ENCODE data around the gene FOXI3. TPM values are rescaled to one million over a fixed set of nuclear protein-coding genes. Genes with fewer than 3 reads are reported as not detected.

FOXI3 gene
- polyA plus RNA-seq, 1 of the 3 experiments (the other 2 are of a cell fraction) = not detected

DNA sequence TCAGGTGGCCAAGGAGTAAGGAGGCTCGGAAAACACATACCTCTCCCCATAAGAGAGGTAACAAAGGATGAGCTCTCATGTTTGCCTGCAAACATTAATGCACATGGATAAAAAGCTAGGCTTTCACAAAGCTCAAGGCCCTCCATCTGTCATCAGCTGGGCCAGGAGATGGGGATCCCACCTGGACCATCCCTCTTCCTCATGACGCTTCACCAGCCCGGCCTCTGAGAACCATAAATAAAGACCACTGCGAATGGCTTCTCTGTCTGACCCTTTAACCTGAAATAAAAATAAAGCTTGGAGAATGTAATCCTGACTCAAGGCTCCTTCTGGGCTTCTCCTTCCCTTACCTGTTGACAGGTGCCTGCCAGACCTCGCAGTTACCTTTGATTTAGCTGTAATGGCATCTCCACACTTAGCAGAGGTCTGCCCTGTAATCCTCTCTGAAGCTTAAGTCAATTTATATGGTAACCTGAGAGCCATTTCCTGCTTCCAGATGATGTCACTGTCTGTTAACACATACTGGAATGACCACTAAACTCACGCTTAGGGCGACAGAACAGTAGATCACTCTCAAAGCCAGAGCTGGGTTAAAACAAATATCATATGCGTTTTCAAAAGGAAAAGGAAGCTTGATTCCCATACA lies 29.3 kb upstream of the FOXI3 start (continued):
- TF ChIP-seq, protein P1, sequence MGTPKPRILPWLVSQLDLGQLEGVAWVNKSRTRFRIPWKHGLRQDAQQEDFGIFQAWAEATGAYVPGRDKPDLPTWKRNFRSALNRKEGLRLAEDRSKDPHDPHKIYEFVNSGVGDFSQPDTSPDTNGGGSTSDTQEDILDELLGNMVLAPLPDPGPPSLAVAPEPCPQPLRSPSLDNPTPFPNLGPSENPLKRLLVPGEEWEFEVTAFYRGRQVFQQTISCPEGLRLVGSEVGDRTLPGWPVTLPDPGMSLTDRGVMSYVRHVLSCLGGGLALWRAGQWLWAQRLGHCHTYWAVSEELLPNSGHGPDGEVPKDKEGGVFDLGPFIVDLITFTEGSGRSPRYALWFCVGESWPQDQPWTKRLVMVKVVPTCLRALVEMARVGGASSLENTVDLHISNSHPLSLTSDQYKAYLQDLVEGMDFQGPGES (IDR thresholded peaks at IDR 0.05; ENCODE audit: low read depth, low read length) = no peak
- TF ChIP-seq TCF12 (IDR thresholded peaks at IDR 0.05) (no peak), TEAD4 (IDR thresholded peaks at IDR 0.05; ENCODE audit: borderline replicate concordance, insufficient read depth) (no peak), GABPA (IDR thresholded peaks at IDR 0.05; ENCODE audit: low read depth) (no peak)

DNA sequence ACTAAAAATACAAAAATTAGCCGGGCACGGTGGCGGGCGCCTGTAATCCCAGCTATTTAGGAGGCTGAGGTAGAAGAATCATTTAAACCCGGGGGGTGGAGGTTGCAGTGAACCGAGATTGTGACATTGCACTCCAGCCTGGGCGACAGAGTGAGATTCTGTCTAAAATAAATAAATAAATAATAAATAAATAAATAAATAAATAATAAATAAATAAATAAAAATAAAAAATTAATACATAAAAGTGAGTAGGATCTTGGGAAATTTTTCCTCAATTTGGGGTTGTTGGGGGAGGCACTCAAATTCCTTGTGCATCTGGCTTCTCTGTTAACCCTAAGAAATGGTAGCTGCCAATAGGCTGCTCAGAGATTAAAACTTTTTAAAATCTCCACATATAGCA lies 20.3 kb upstream of the FOXI3 start:
- H3K4me1 ChIP-seq (ENCODE audit: control insufficient read depth in 1 of 2, insufficient read depth in 2 of 2, low read depth in 1 of 2, low read length in 1 of 2) = no peaks in the 10 kb centered on the region
- POLR2A ChIA-PET = no interaction called here

More for the DNA sequence above, 20.3 kb upstream of the FOXI3 start:
- Histone ChIP-seq H3K9me3 (no peaks in the 10 kb centered on the region), H3K27ac (ENCODE audit: low read depth in 2 of 2, low read length in 1 of 2) (no peak overlapping the region), H4K20me1 (ENCODE audit: insufficient read depth) (no peaks in the 10 kb centered on the region), H3K9me2 (no peaks in the 10 kb centered on the region), H3K79me2 (ENCODE audit: insufficient read depth) (no peaks in the 10 kb centered on the region), H2AFZ (ENCODE audit: low read depth) (no peak overlapping the region), H3K27me3 (ENCODE audit: insufficient read depth) (no peaks in the 10 kb centered on the region), H3K9ac (no peak overlapping the region), H3K4me3 (ENCODE audit: low read depth in 2 of 2, low read length in 1 of 2) (no peak overlapping the region), H3F3A (replicated peaks; ENCODE audit: insufficient read depth) (no peaks in the 10 kb centered on the region), H3K36me3 (replicated peaks in 1 of 2; ENCODE audit: control insufficient read depth in 1 of 2, insufficient read depth in 2 of 2, low read length in 1 of 2) (no peaks in the 10 kb centered on the region), H3K4me2 (no peak overlapping the region)
- DNase-seq = no peak
- 72% methylated on average over 7 of the region's 7 CpGs for WGBS (ENCODE audit: low lambda C conversion rate)
- CTCF ChIA-PET = interaction anchor here (1.2 kb wide), 2 partner anchors 14 to 118 kb away, joined by 3 read pairs; no protein-coding TSS in a partner anchor
- TF ChIP-seq RAD21 (IDR thresholded peaks at IDR 0.05; ENCODE audit: low read length) (no peak), FOSL2 (IDR thresholded peaks at IDR 0.05; ENCODE audit: borderline replicate concordance, low read depth) (no peak), CHD2 (IDR thresholded peaks at IDR 0.05; ENCODE audit: low read length, partially characterized antibody) (no peak), MEF2A (IDR thresholded peaks at IDR 0.05; ENCODE audit: borderline replicate concordance, low read depth) (no peak), FOXM1 (IDR thresholded peaks at IDR 0.05; ENCODE audit: low read depth) (no peak), NRF1 (IDR thresholded peaks at IDR 0.05; ENCODE audit: low read depth, low read length) (no peak), EP300 (IDR thresholded peaks at IDR 0.05; ENCODE audit: borderline replicate concordance in 1 of 2, low read depth in 1 of 2, low read length in 1 of 2) (no peak), GABPA (IDR thresholded peaks at IDR 0.05; ENCODE audit: low read depth) (no peak), YY1 (IDR thresholded peaks at IDR 0.05; ENCODE audit: low read depth) (no peak), GATA2 (CRISPR knock-in tag; IDR thresholded peaks at IDR 0.05) (no peak), SMC3 (IDR thresholded peaks at IDR 0.05; ENCODE audit: low read depth, low read length) (no peak)
- TF ChIP-seq, protein P2, sequence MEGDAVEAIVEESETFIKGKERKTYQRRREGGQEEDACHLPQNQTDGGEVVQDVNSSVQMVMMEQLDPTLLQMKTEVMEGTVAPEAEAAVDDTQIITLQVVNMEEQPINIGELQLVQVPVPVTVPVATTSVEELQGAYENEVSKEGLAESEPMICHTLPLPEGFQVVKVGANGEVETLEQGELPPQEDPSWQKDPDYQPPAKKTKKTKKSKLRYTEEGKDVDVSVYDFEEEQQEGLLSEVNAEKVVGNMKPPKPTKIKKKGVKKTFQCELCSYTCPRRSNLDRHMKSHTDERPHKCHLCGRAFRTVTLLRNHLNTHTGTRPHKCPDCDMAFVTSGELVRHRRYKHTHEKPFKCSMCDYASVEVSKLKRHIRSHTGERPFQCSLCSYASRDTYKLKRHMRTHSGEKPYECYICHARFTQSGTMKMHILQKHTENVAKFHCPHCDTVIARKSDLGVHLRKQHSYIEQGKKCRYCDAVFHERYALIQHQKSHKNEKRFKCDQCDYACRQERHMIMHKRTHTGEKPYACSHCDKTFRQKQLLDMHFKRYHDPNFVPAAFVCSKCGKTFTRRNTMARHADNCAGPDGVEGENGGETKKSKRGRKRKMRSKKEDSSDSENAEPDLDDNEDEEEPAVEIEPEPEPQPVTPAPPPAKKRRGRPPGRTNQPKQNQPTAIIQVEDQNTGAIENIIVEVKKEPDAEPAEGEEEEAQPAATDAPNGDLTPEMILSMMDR (IDR thresholded peaks at IDR 0.05) = no peak
- TF ChIP-seq, protein P1 (IDR thresholded peaks at IDR 0.05; ENCODE audit: low read depth, low read length) = no peak
- TF ChIP-seq, protein P3, sequence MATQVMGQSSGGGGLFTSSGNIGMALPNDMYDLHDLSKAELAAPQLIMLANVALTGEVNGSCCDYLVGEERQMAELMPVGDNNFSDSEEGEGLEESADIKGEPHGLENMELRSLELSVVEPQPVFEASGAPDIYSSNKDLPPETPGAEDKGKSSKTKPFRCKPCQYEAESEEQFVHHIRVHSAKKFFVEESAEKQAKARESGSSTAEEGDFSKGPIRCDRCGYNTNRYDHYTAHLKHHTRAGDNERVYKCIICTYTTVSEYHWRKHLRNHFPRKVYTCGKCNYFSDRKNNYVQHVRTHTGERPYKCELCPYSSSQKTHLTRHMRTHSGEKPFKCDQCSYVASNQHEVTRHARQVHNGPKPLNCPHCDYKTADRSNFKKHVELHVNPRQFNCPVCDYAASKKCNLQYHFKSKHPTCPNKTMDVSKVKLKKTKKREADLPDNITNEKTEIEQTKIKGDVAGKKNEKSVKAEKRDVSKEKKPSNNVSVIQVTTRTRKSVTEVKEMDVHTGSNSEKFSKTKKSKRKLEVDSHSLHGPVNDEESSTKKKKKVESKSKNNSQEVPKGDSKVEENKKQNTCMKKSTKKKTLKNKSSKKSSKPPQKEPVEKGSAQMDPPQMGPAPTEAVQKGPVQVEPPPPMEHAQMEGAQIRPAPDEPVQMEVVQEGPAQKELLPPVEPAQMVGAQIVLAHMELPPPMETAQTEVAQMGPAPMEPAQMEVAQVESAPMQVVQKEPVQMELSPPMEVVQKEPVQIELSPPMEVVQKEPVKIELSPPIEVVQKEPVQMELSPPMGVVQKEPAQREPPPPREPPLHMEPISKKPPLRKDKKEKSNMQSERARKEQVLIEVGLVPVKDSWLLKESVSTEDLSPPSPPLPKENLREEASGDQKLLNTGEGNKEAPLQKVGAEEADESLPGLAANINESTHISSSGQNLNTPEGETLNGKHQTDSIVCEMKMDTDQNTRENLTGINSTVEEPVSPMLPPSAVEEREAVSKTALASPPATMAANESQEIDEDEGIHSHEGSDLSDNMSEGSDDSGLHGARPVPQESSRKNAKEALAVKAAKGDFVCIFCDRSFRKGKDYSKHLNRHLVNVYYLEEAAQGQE (IDR thresholded peaks at IDR 0.05; ENCODE audit: low read depth, low read length) = no peak
- TF ChIP-seq, protein P4, sequence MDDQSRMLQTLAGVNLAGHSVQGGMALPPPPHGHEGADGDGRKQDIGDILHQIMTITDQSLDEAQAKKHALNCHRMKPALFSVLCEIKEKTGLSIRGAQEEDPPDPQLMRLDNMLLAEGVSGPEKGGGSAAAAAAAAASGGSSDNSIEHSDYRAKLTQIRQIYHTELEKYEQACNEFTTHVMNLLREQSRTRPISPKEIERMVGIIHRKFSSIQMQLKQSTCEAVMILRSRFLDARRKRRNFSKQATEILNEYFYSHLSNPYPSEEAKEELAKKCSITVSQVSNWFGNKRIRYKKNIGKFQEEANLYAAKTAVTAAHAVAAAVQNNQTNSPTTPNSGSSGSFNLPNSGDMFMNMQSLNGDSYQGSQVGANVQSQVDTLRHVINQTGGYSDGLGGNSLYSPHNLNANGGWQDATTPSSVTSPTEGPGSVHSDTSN (IDR thresholded peaks at IDR 0.05) = no peak
- TF ChIP-seq, protein P5, sequence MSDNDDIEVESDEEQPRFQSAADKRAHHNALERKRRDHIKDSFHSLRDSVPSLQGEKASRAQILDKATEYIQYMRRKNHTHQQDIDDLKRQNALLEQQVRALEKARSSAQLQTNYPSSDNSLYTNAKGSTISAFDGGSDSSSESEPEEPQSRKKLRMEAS (IDR thresholded peaks at IDR 0.05; ENCODE audit: low read depth) = no peak
- TF ChIP-seq, protein P6, sequence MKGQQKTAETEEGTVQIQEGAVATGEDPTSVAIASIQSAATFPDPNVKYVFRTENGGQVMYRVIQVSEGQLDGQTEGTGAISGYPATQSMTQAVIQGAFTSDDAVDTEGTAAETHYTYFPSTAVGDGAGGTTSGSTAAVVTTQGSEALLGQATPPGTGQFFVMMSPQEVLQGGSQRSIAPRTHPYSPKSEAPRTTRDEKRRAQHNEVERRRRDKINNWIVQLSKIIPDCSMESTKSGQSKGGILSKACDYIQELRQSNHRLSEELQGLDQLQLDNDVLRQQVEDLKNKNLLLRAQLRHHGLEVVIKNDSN (IDR thresholded peaks at IDR 0.05; ENCODE audit: borderline replicate concordance, low read depth) = no peak

Measured in SK-N-SH (cell line).